ENCODE data around the gene FAM162A. TPM values are rescaled to one million over a fixed set of nuclear protein-coding genes. Genes with fewer than 3 reads are reported as not detected.
"Not testable (repeated sequence)": the region's sequence is repeated elsewhere in the genome, so short reads cannot be mapped to it uniquely, and the experiment has no call there.

Gene FAM162A
- total RNA-seq, 2 experiments from 2014 or later, result 99.1 to 102 TPM

GRCh38 chr3:122358703-122359032, 25.3 kb upstream of the FAM162A start:
- Mint-ChIP-seq H3K4me3 (no peak overlapping the region), H3K27me3 (no peaks in the 10 kb centered on the region), H3K4me1 (ENCODE audit: low read depth) (no peaks in the 10 kb centered on the region), H3K9me3 (no peaks in the 10 kb centered on the region), H3K27ac (peak overlapping the region; percentile 21), H3K36me3 (peaks cover 16% of the 10 kb centered on the region)
- ChIA-PET CTCF (no interaction called here), POLR2A (interaction anchor here (0.6 kb wide), 1 partner anchor 11 kb away, joined by 3 read pairs; no protein-coding TSS in a partner anchor)
- no peak for DNase-seq
- intact Hi-C loops (cut with micrococcal nuclease), result no loop called here

- peaks cover 22% of the 10 kb centered on the region for H3K4me1 Mint-ChIP-seq (ENCODE audit: low read depth)
- H3K4me3 Mint-ChIP-seq, result no peak overlapping the region
- ChIA-PET POLR2A (no interaction called here), CTCF (no interaction called here)
- peaks cover 28% of the 10 kb centered on the region for H3K36me3 Mint-ChIP-seq
- H3K27ac Mint-ChIP-seq, result no peak overlapping the region
- no peaks in the 10 kb centered on the region for H3K9me3 Mint-ChIP-seq
- no peaks in the 10 kb centered on the region for H3K27me3 Mint-ChIP-seq
- no peak for DNase-seq
- intact Hi-C loops (cut with micrococcal nuclease), result no loop called here
Measured at GRCh38 chr3:122362026-122362425, 22.0 kb upstream of the FAM162A start.

- Mint-ChIP-seq H3K27ac (peak overlapping the region; percentile 94), H3K36me3 (peaks cover 28% of the 10 kb centered on the region), H3K4me3 (no peak overlapping the region), H3K4me1 (ENCODE audit: low read depth) (peaks cover 26% of the 10 kb centered on the region), H3K27me3 (no peaks in the 10 kb centered on the region), H3K9me3 (no peaks in the 10 kb centered on the region)
- no peak for DNase-seq
- intact Hi-C loops (cut with micrococcal nuclease), result loop anchor here (2.0 kb wide), 1 partner anchor 818 kb away; no protein-coding TSS in a partner anchor
- ChIA-PET POLR2A (interaction anchor here (1.2 to 1.6 kb wide), 2 partner anchors 18 to 263 kb away, joined by 5 to 6 read pairs; partner anchors contain the start of gene MIX23), CTCF (interaction anchor here (1.1 to 1.9 kb wide), 2 partner anchors 20 to 28 kb away, joined by 3 to 6 read pairs; partner anchors contain the start of gene FAM162A)
Measured at GRCh38 chr3:122364490-122364889, 19.5 kb upstream of the FAM162A start.

- POLR2A ChIA-PET, result interaction anchor here (1.2 to 1.8 kb wide), 4 partner anchors 18 to 264 kb away, joined by 3 to 6 read pairs (median 6); partner anchors contain the start of genes FAM162A and MIX23
- Mint-ChIP-seq H3K4me1 (ENCODE audit: low read depth) (peaks cover 26% of the 10 kb centered on the region), H3K4me3 (no peak overlapping the region), H3K27ac (peak overlapping the region; percentile 94), H3K27me3 (no peaks in the 10 kb centered on the region), H3K9me3 (no peaks in the 10 kb centered on the region), H3K36me3 (peaks cover 29% of the 10 kb centered on the region)
- intact Hi-C loops (cut with micrococcal nuclease), result loop anchor here (1.0 to 5.0 kb wide), 8 partner anchors 19 to 818 kb away; partner anchors contain the start of gene FAM162A
- CTCF ChIA-PET, result interaction anchor here (1.1 to 1.9 kb wide), 2 partner anchors 19 to 28 kb away, joined by 3 to 6 read pairs; partner anchors contain the start of gene FAM162A
- DNase-seq, result no peak
Measured at GRCh38 chr3:122365073-122365472, 18.9 kb upstream of the FAM162A start.

GRCh38 chr3:122365582-122366378, 18.2 kb upstream of the FAM162A start:
- Mint-ChIP-seq H3K36me3 (peaks cover 27% of the 10 kb centered on the region), H3K4me3 (peak overlapping the region; percentile 39), H3K27ac (peak overlapping the region; percentile 94), H3K4me1 (ENCODE audit: low read depth) (peaks cover 26% of the 10 kb centered on the region)
- intact Hi-C loops (cut with micrococcal nuclease), result loop anchor here (1.0 to 5.0 kb wide), 8 partner anchors 19 to 819 kb away; partner anchors contain the start of gene FAM162A
- not testable (repeated sequence) for H3K9me3 Mint-ChIP-seq, DNase-seq, H3K27me3 Mint-ChIP-seq
- POLR2A ChIA-PET, result interaction anchor here (1.0 to 1.8 kb wide), 5 partner anchors 17 to 265 kb away, joined by 3 to 6 read pairs (median 5); partner anchors contain the start of genes FAM162A and MIX23
- CTCF ChIA-PET, result interaction anchor here (1.9 kb wide), 1 partner anchor 18 kb away, joined by 6 read pairs; the partner anchor contains the start of gene FAM162A

- DNase-seq, result no peak
- intact Hi-C loops (cut with micrococcal nuclease), result loop anchor here (5.0 kb wide), 3 partner anchors 109 to 629 kb away; no protein-coding TSS in a partner anchor
- no peaks in the 10 kb centered on the region for H3K27me3 Mint-ChIP-seq
- CTCF ChIA-PET, result no interaction called here
- H3K4me3 Mint-ChIP-seq, result no peak overlapping the region
- H3K9me3 Mint-ChIP-seq, result no peaks in the 10 kb centered on the region
- POLR2A ChIA-PET, result interaction anchor here (1.0 to 1.8 kb wide), 2 partner anchors 16 to 18 kb away, joined by 4 to 6 read pairs; partner anchors contain the start of genes FAM162A and MIX23
- peaks cover 26% of the 10 kb centered on the region for H3K4me1 Mint-ChIP-seq (ENCODE audit: low read depth)
- H3K36me3 Mint-ChIP-seq, result peaks cover 25% of the 10 kb centered on the region
- peak overlapping the region; percentile 4 for H3K27ac Mint-ChIP-seq
Measured at GRCh38 chr3:122366379-122366749, 17.6 kb upstream of the FAM162A start.

- no peak for DNase-seq
- no peak overlapping the region for H3K4me3 Mint-ChIP-seq
- H3K4me1 Mint-ChIP-seq (ENCODE audit: low read depth), result peaks cover 17% of the 10 kb centered on the region
- no peak overlapping the region for H3K27ac Mint-ChIP-seq
- ChIA-PET CTCF (no interaction called here), POLR2A (no interaction called here)
- no peaks in the 10 kb centered on the region for H3K27me3 Mint-ChIP-seq
- H3K36me3 Mint-ChIP-seq, result peaks cover 23% of the 10 kb centered on the region
- no peaks in the 10 kb centered on the region for H3K9me3 Mint-ChIP-seq
- intact Hi-C loops (cut with micrococcal nuclease), result no loop called here
Measured at GRCh38 chr3:122374034-122374433, 9.9 kb upstream of the FAM162A start.

GRCh38 chr3:122377975-122378374, 6.0 kb upstream of the FAM162A start:
- Mint-ChIP-seq H3K9me3 (no peaks in the 10 kb centered on the region), H3K4me1 (ENCODE audit: low read depth) (peaks cover 44% of the 10 kb centered on the region), H3K4me3 (no peak overlapping the region), H3K27ac (peak overlapping the region; percentile 69), H3K36me3 (peaks cover 22% of the 10 kb centered on the region), H3K27me3 (no peaks in the 10 kb centered on the region)
- intact Hi-C loops (cut with micrococcal nuclease), result no loop called here
- POLR2A ChIA-PET, result no interaction called here
- CTCF ChIA-PET, result no interaction called here
- no peak for DNase-seq

- ChIA-PET CTCF (interaction anchor here (1.1 to 3.2 kb wide), 6 partner anchors 10 to 297 kb away, joined by 4 to 28 read pairs (median 9); partner anchors contain the start of genes PARP14 and WDR5B), POLR2A (interaction anchor here (0.6 to 2.7 kb wide), 6 partner anchors 10 to 486 kb away, joined by 3 to 27 read pairs (median 4); partner anchors contain the start of genes KPNA1 and WDR5B)
- Mint-ChIP-seq H3K27ac (peak within 1 kb of the TSS; percentile 92), H3K36me3 (peaks cover 14% of the 10 kb centered on the region), H3K27me3 (no peaks in the 10 kb centered on the region), H3K9me3 (no peaks in the 10 kb centered on the region), H3K4me1 (ENCODE audit: low read depth) (peaks cover 62% of the 10 kb centered on the region), H3K4me3 (peak within 1 kb of the TSS; percentile 94)
- peak; percentile 93 for DNase-seq
- intact Hi-C loops (cut with micrococcal nuclease), result loop anchor here (1.0 to 10.0 kb wide), 6 partner anchors 236 to 819 kb away; partner anchors contain the start of genes HCLS1, HSPBAP1, SEC22A and SEMA5B
Measured at GRCh38 chr3:122382888-122383666, 905 bp upstream of the FAM162A start, which contains the start of gene MIX23. TSS of gene MIX23 (minus strand) at chr3:122383231. CDS start at chr3:122383224, 7 bp downstream.

- Mint-ChIP-seq H3K9me3 (no peaks in the 10 kb centered on the region), H3K27ac (no peak overlapping the region), H3K27me3 (no peaks in the 10 kb centered on the region), H3K36me3 (peaks cover 12% of the 10 kb centered on the region), H3K4me1 (ENCODE audit: low read depth) (peaks cover 33% of the 10 kb centered on the region), H3K4me3 (no peak overlapping the region)
- ChIA-PET POLR2A (no interaction called here), CTCF (no interaction called here)
- intact Hi-C loops (cut with micrococcal nuclease), result loop anchor here (10.0 kb wide), 1 partner anchor 637 kb away; the partner anchor contains the start of gene SEMA5B
- no peak for DNase-seq
Measured at GRCh38 chr3:122387709-122388108, 3.7 kb downstream of the FAM162A start.

GRCh38 chr3:122389197-122389596, 5.2 kb downstream of the FAM162A start:
- no peak overlapping the region for H3K27ac Mint-ChIP-seq
- H3K36me3 Mint-ChIP-seq, result peaks cover 11% of the 10 kb centered on the region
- peaks cover 33% of the 10 kb centered on the region for H3K4me1 Mint-ChIP-seq (ENCODE audit: low read depth)
- H3K9me3 Mint-ChIP-seq, result no peaks in the 10 kb centered on the region
- intact Hi-C loops (cut with micrococcal nuclease), result loop anchor here (10.0 kb wide), 1 partner anchor 636 kb away; the partner anchor contains the start of gene SEMA5B
- DNase-seq, result no peak
- ChIA-PET CTCF (interaction anchor here (1.5 kb wide), 1 partner anchor 290 kb away, joined by 5 read pairs; no protein-coding TSS in a partner anchor), POLR2A (no interaction called here)
- H3K27me3 Mint-ChIP-seq, result no peaks in the 10 kb centered on the region
- H3K4me3 Mint-ChIP-seq, result no peak overlapping the region
